GM12878 (cell line): Measurements from ENCODE around the gene SPAG6.

Source experiments
- ATF7 ChIP-seq: fragments of 450-650 bp; IDR thresholded peaks from 2 replicates; pipeline ENCODE4 v1.6.1; 2016; ENCODE audit warnings: low read depth, mild to moderate bottlenecking
- CTCF ChIP-seq, 3 experiments: IDR thresholded peaks in 2 of 3; conservative IDR thresholded peaks in 1 of 3; 2 replicates each; pipeline ENCODE4 v1.5.1; 2011; ENCODE audit warnings: low read depth in 3 of 3, low read length in 3 of 3, mild to moderate bottlenecking in 3 of 3, control low read depth in 2 of 3, moderate library complexity in 2 of 3, inconsistent platforms in 1 of 3, mixed read lengths in 1 of 3; ENCODE audit not compliant: control insufficient read depth in 2 of 3, insufficient read depth in 1 of 3; ENCODE audit errors: extremely low read depth in 1 of 3
- POLR2A ChIP-seq: IDR thresholded peaks from 2 replicates; pipeline ENCODE4 v1.6.1; 2011; ENCODE audit warnings: low read depth, mild to moderate bottlenecking, low read length

- TF ChIP-seq CTCF (IDR thresholded peaks at IDR 0.05 in 2 of 3, conservative IDR thresholded peaks at IDR 0.05 in 1 of 3; ENCODE audit: control insufficient read depth in 2 of 3, extremely low read depth in 1 of 3, insufficient read depth in 1 of 3, low read depth in 3 of 3, low read length in 3 of 3) = no peak
- no peak for TF ChIP-seq ATF7
- TF ChIP-seq POLR2A = no peak
These were observed 81.4 kb downstream of the SPAG6 start for GRCh38 chr10:22426653-22427052.
